Activated CD4-positive, alpha-beta T cell treated with anti-CD3 and anti-CD28 coated beads for 48 hours (primary cell): ENCODE measurements around the gene STAC3.

ENCODE experiments used
- DNase-seq: peaks from one replicate; pipeline ENCODE4 v3.0.0-alpha.2; 2020

Gene STAC3

GRCh38 chr12:57210461-57210860 is 40.5 kb downstream of the STAC3 start:
- DNase-seq: no peak

GRCh38 chr12:57209916-57210315 is 41.1 kb downstream of the STAC3 start:
- no peak for DNase-seq

GRCh38 chr12:57208631-57209282 is 42.2 kb downstream of the STAC3 start:
- no peak for DNase-seq

GRCh38 chr12:57207731-57208630 is 43.0 kb downstream of the STAC3 start:
- DNase-seq: no peak

DNA sequence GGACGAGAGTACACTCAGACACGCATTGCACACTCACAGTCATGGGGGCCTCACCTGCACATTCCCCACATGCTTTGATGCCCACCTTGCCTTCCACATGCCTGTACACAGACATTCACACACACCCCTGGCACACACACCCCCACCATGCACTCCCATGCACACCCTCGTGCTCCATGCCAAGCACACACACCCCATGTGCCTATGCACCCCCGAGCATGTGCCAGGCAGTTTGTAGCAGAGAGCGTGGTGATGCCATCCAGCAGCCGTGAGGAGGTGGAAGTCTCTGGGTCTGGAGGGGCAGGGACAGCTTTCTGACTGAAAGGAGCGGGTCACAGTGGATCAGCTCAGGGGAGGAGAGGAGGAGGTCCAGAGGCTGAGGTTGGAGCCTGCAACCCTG is 45.1 kb downstream of the STAC3 start:
- DNase-seq: no peak

GRCh38 chr12:57205186-57205585 is 45.8 kb downstream of the STAC3 start:
- DNase-seq: no peak

- DNase-seq: no peak
Measured at GRCh38 chr12:57204454-57204853, 46.5 kb downstream of the STAC3 start.

DNA sequence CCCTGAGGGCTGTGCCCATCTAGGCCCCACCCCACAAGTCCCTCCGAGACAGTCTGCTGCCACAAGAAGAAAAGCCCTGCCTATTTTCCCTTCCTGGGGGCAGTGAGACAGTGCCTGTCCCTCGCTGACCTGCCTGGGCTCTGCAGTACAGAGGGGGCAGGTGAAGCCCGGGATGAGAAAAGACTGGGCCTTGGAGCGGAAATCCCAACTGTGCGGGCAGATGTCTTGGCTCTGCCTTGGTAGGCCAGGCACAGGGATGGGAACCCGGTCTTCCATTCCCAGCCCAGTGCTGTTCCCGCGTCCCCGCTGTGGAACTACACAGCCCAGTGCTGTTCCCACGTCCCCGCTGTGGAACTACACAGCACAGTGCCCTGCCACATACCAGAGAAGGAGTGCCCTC is 47.2 kb downstream of the STAC3 start:
- DNase-seq: no peak

DNA sequence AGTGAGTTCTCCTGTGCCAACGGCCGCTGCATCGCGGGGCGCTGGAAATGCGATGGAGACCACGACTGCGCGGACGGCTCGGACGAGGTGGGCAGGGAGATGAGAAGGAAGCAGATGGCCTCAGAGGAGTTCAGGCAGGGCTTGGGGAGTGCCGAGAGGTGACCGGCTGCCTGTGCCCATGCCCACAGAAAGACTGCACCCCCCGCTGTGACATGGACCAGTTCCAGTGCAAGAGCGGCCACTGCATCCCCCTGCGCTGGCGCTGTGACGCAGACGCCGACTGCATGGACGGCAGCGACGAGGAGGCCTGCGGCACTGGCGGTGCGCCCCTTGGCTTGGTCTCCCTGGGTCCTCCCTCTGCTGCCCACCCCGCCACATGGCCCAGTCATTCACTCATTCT is 47.8 kb downstream of the STAC3 start:
- no peak for DNase-seq

DNA sequence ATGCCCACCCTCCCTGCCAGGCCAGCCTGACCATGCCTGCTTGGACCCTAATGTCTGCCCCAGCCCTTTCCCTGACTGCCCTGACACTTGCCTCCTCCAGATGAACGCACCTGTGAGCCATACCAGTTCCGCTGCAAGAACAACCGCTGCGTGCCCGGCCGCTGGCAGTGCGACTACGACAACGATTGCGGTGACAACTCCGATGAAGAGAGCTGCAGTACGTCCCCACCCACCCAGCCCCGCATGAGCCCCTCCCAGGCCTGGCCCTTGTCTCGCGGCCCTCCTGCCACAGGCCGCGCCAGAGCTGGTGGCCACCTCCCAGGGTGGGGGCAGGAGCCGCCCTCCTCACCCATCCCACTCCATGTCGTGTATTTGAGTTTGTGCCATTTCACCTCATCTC is 48.7 kb downstream of the STAC3 start:
- DNase-seq: no peak

DNA sequence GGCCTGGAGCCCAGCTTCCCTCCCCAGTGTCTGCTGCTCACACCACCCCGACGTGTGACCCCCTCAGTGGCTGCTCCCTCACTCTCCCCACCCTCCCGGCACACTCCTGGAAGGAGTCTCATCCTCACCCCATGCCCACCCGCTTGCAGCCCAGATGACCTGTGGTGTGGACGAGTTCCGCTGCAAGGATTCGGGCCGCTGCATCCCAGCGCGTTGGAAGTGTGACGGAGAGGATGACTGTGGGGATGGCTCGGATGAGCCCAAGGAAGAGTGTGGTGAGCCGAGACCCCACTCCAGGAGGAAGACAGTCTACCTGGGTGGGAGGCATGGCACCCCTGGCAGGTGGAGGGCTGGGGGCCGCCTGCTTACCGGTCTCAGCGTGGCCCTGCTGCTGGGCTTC is 49.4 kb downstream of the STAC3 start:
- no peak for DNase-seq

- no peak for DNase-seq
Measured at GRCh38 chr12:57201219-57201618, 49.8 kb downstream of the STAC3 start.

DNA sequence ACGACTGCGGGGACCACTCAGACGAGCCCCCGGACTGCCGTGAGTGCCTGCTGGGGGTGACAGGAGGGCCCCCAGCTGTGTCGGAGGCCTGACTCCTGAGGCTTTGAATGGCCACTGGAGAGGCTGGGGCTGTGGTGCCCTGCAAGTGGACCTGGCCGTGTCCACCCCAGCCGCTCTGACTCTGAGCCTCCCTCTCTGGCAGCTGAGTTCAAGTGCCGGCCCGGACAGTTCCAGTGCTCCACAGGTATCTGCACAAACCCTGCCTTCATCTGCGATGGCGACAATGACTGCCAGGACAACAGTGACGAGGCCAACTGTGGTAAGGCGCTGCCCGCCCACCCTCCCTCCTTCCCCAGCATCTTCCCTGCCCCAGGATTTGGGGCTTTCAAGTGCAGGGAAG is 50.5 kb downstream of the STAC3 start:
- no peak for DNase-seq

GRCh38 chr12:57199191-57199590 is 51.8 kb downstream of the STAC3 start:
- DNase-seq: no peak

- DNase-seq: no peak
Measured at GRCh38 chr12:57198329-57198728, 52.7 kb downstream of the STAC3 start.

GRCh38 chr12:57196956-57197355 is 54.0 kb downstream of the STAC3 start:
- DNase-seq: no peak

- DNase-seq: no peak
Measured at GRCh38 chr12:57196439-57196838, 54.5 kb downstream of the STAC3 start.

DNA sequence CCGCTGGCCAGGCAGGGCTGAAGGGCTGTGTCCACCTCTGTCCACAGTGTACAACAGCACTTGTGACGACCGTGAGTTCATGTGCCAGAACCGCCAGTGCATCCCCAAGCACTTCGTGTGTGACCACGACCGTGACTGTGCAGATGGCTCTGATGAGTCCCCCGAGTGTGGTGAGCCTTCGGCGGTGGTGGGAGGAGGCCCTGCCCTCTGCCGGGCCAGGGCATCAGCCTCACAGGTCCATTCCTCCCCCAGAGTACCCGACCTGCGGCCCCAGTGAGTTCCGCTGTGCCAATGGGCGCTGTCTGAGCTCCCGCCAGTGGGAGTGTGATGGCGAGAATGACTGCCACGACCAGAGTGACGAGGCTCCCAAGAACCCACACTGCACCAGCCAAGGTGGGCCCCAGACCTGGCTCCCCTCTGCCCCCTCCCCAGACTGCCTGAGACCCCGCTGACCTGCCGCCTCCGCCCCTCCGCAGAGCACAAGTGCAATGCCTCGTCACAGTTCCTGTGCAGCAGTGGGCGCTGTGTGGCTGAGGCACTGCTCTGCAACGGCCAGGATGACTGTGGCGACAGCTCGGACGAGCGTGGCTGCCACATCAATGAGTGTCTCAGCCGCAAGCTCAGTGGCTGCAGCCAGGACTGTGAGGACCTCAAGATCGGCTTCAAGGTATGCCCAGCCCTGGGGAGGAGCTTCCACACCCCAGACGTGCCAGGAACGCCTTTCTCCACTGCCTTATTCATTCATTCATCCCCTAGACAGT is 55.2 kb downstream of the STAC3 start:
- DNase-seq: no peak

DNA sequence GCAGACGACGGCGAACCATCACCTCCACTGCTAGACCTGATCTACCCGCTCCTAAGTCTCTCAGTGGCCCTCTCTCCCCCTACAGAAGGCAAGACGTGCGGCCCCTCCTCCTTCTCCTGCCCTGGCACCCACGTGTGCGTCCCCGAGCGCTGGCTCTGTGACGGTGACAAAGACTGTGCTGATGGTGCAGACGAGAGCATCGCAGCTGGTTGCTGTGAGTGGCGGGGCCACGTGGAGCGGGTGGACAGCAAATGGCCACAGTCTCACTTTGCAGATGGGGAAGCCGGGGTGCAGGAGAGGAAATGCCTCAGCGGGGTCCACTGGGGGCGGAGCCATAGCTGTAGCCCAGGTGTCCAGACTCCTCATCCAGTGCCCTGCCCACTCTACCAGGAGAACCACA is 55.8 kb downstream of the STAC3 start:
- DNase-seq: no peak

DNA sequence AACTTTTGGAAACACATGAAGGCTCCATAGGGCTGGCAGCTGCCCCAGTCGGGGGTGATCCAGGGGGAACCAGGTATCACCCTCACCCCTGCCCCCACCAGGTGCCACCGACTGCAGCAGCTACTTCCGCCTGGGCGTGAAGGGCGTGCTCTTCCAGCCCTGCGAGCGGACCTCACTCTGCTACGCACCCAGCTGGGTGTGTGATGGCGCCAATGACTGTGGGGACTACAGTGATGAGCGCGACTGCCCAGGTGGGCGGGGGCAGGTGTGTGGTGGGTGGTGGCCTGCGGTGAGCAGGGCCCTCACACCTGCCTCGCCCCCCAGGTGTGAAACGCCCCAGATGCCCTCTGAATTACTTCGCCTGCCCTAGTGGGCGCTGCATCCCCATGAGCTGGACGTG is 56.7 kb downstream of the STAC3 start:
- DNase-seq: no peak

DNA sequence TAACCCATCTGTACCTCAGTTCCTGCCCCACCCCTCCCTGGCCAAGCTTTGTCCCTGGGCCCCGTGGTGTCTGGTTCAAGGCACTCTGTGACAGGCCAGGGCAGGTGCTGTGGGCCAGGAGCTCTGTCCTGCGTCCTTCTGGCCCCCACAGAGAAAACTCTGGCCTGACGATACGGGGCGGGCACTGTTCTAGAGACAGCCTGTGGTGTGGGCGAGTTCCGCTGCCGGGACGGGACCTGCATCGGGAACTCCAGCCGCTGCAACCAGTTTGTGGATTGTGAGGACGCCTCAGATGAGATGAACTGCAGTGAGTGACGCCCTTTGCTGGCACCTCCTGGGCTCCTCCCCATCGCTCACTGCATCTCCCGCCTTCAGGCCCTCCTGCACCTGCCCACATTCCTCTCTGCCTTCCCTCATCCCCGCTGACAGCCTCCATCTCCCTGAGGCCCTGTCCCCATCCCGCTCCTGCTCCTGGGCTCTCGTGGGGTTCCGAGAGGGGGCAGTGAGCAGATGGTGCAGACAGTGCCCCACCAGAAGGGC is 57.2 kb downstream of the STAC3 start:
- no peak for DNase-seq
